Esophagus muscularis mucosa (tissue), 4 donors: ENCODE data around the gene GIMAP5.

Experiments
- CTCF ChIP-seq, 3 experiments: fragments of 200-600 bp in 2 of 3; fragments of 450-650 bp in 1 of 3; sonication (generic) in 2 of 3; IDR thresholded peaks; one replicate each; pipeline ENCODE4 v1.5.1; 2017 to 2019; ENCODE audit warnings: antibody characterized with exemption in 3 of 3, mild to moderate bottlenecking in 2 of 3, moderate library complexity in 1 of 3
- EP300 ChIP-seq: sonication (generic); formaldehyde crosslinking; IDR thresholded peaks from one replicate; pipeline ENCODE4 v1.6.1; 2017; ENCODE audit warnings: antibody characterized with exemption
- POLR2A ChIP-seq: fragments of 450-650 bp; IDR thresholded peaks from one replicate; pipeline ENCODE4 v1.6.1; 2017; ENCODE audit warnings: antibody characterized with exemption, moderate library complexity, mild to moderate bottlenecking, low read depth
- POLR2AphosphoS5 ChIP-seq, 2 donors: sonication (generic); formaldehyde crosslinking; IDR thresholded peaks; one replicate each; pipeline ENCODE4 v1.6.1; 2017; ENCODE audit warnings: antibody characterized with exemption in 2 of 2

- TF ChIP-seq CTCF (IDR thresholded peaks at IDR 0.05) (no peak), POLR2A (no peak), POLR2AphosphoS5 (IDR thresholded peaks at IDR 0.05) (no peak), EP300 (no peak)
Observed at GRCh38 chr7:150732786-150733481, 4.3 kb upstream of the GIMAP5 start.
